Breast epithelium (tissue), 4 donors: ENCODE data around the gene TRPM2. TPM values are rescaled to one million over a fixed set of nuclear protein-coding genes. Genes with fewer than 3 reads are reported as not detected.

ENCODE experiments used
- DNase-seq, 2 donors: peaks; one replicate each; pipeline ENCODE4 v3.0.0-alpha.2; 2019; ENCODE audit warnings: low spot score in 2 of 2
- H3K27ac ChIP-seq, 2 donors: fragments of 200-600 bp; sonication (generic) in 1 of 2; one replicate each; pipeline ENCODE4 v1.5.1; 2016 to 2019; ENCODE audit warnings: mild to moderate bottlenecking in 1 of 2
- H3K27me3 ChIP-seq, 2 donors: fragments of 200-600 bp; sonication (generic) in 1 of 2; one replicate each; pipeline versions ENCODE4 v1.5.1 to v1.6.0; 2017 to 2019; ENCODE audit warnings: control low read depth in 1 of 2, mild to moderate bottlenecking in 1 of 2
- H3K36me3 ChIP-seq: fragments of 200-600 bp; one replicate; pipeline ENCODE4 v1.5.1; 2019
- H3K4me1 ChIP-seq, 2 donors: fragments of 200-600 bp; sonication (generic); one replicate each; pipeline ENCODE4 v1.5.1; 2016 to 2019; ENCODE audit warnings: control low read depth in 1 of 2
- H3K4me3 ChIP-seq, 3 donors: fragments of 200-600 bp; sonication (generic); 1 replicate in 2 of 3; 2 replicates in 1 of 3; pipeline ENCODE4 v1.5.1; 2016 to 2019; ENCODE audit warnings: mild to moderate bottlenecking in 3 of 3, moderate library complexity in 2 of 3
- H3K9me3 ChIP-seq, 2 donors: fragments of 200-600 bp; sonication (generic) in 1 of 2; one replicate each; pipeline ENCODE4 v1.5.1; 2016 to 2019; ENCODE audit warnings: control low read depth in 1 of 2
- POLR2A ChIP-seq: fragments of 450-650 bp; IDR thresholded peaks from one replicate; pipeline ENCODE4 v1.6.1; 2016; ENCODE audit warnings: antibody characterized with exemption, mild to moderate bottlenecking, moderate library complexity
- POLR2AphosphoS5 ChIP-seq, 3 donors: sonication (generic); formaldehyde crosslinking; IDR thresholded peaks; one replicate each; pipeline ENCODE4 v1.6.1; 2017; ENCODE audit warnings: antibody characterized with exemption in 3 of 3
- intact Hi-C: fragments of 100-400 bp; cut with DNase I; formaldehyde crosslinking; loops from one replicate; pipeline ENCODE4 v1.15.1; 2023; ENCODE audit warnings: low total_unique reads
- total RNA-seq, 3 donors: library from RNA; depleted of rRNA; stranded (reverse); fragments of >200 nt; gene quantifications; one replicate each; pipeline ENCODE4 v1.1.0, GENCODE V29; 2016
- TF ChIP-seq, protein P1 (sequence below), 3 donors: fragments of 450-650 bp; IDR thresholded peaks; one replicate each; pipeline ENCODE4 v1.5.1; 2016 to 2017; ENCODE audit warnings: antibody characterized with exemption in 3 of 3, mild to moderate bottlenecking in 3 of 3, moderate library complexity in 3 of 3

TRPM2 gene
- total RNA-seq, 3 donors from 2014 or later: 4.3 to 7.9 (median 7.2) TPM

DNA sequence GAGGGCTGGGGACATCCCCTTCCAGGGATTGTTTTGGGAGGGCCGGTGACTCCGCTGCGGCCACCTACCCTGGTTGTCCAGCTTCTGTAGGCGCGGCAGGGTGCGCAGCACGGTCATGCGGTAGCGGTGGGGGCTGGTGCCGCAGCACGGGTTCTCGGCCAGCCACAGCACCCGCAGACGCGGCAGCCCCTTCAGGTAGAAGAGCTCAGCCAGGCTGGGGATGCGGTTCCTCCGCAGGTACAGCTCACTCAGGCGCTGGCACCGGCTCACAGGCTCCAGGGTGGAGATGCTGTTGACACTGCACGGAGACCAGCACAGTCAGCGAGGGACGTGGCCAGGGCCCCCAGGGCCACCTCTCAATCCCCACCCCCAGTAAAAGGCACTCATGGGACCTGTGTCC lies 20.5 kb upstream of the TRPM2 start:
- intact Hi-C loops: no loop called here
- Histone ChIP-seq H3K9me3 (no peaks in the 10 kb centered on the region), H3K27ac (no peak overlapping the region), H3K4me3 (no peak overlapping the region), H3K36me3 (no peaks in the 10 kb centered on the region), H3K4me1 (peaks cover 0 to 5% of the 10 kb centered on the region in 2 donors), H3K27me3 (no peaks in the 10 kb centered on the region)
- DNase-seq: no peak
- TF ChIP-seq, protein P1, sequence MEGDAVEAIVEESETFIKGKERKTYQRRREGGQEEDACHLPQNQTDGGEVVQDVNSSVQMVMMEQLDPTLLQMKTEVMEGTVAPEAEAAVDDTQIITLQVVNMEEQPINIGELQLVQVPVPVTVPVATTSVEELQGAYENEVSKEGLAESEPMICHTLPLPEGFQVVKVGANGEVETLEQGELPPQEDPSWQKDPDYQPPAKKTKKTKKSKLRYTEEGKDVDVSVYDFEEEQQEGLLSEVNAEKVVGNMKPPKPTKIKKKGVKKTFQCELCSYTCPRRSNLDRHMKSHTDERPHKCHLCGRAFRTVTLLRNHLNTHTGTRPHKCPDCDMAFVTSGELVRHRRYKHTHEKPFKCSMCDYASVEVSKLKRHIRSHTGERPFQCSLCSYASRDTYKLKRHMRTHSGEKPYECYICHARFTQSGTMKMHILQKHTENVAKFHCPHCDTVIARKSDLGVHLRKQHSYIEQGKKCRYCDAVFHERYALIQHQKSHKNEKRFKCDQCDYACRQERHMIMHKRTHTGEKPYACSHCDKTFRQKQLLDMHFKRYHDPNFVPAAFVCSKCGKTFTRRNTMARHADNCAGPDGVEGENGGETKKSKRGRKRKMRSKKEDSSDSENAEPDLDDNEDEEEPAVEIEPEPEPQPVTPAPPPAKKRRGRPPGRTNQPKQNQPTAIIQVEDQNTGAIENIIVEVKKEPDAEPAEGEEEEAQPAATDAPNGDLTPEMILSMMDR (IDR thresholded peaks at IDR 0.05): no peak
- TF ChIP-seq POLR2A (no peak), POLR2AphosphoS5 (IDR thresholded peaks at IDR 0.05) (no peak)

DNA sequence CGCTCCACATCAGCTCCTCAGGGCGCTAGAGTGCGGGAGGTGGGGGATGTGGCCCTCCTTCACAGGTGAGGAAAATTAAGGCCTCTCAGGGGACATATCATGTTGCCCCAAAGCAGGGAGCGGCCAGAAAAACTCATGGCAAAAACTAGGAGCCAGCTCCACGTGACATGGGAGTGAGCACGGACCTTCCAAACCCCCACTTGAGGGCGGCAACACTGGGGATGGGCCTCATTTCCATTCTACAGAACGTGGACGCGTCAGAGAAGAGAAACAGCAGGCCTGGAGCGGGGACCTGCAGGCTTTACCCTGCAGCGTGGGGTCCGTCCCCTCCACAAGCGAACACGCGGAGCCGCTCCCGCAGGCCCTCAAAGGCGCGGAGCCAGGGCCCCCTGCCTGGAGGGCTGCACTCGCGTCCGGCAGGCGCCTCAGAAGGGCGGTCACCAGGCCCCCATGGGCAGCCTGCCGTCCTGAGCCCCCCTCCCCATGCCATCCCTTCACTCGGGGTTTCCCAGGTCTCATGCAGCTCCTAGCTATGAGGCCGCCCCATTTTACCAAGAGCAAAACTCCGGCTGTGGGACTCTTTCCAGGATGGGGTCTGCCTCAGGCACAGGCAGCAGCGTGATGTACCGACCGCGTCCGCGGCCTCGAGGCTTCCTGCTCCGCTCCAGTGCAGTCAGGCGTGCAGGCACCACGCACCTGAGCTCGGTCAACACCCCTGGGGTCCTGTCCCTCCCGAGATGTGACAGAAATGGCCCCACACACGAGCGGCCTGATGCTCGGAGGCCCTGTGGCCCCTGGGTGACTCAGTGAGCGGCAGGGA lies 19.7 kb upstream of the TRPM2 start:
- DNase-seq: no peak
- no peak for TF ChIP-seq POLR2A
- TF ChIP-seq, protein P1 (IDR thresholded peaks at IDR 0.05): no peak
- TF ChIP-seq POLR2AphosphoS5 (IDR thresholded peaks at IDR 0.05): no peak
- Histone ChIP-seq H3K4me1 (peaks cover 0 to 7% of the 10 kb centered on the region in 2 donors), H3K9me3 (no peaks in the 10 kb centered on the region), H3K36me3 (no peaks in the 10 kb centered on the region), H3K27me3 (no peaks in the 10 kb centered on the region), H3K4me3 (no peak overlapping the region), H3K27ac (no peak overlapping the region)
- intact Hi-C loops: no loop called here

DNA sequence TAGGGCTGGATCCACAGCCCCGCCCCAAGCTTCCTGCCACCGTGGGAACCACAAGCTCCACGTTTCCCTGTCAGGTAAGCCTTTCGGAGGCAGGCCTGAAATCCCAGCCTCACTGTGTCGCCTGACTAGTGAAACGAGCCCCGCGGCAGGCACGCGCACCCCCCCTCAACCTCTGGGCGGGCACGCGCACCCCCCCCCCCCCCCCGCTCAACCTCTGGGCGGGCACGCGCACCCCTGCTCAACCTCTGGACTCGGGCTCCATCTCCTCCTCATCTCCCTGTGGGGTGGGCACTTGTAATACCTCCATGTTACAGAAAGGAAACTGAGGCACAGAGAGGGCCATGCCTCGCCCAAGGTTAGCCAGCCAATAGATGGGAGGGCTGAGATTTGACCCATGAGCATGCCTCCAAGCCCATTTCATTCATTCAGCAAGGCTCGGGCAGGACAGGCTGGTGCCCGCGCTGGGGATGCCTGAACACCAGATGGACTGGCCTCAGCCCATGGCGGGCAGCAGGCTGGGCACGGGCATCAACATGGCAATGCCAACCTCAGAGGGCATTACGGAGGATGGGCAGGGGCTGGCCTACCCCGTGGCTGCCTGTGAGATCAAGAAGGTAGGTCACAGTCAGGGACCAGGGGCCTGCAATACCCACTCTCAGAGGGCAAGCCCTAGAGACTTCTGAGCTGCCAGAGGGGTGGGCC lies 18.9 kb upstream of the TRPM2 start:
- Histone ChIP-seq H3K27me3 (no peaks in the 10 kb centered on the region), H3K9me3 (no peaks in the 10 kb centered on the region), H3K36me3 (no peaks in the 10 kb centered on the region), H3K27ac (no peak overlapping the region), H3K4me3 (no peak overlapping the region), H3K4me1 (peaks cover 0 to 7% of the 10 kb centered on the region in 2 donors)
- TF ChIP-seq POLR2A (no peak), POLR2AphosphoS5 (IDR thresholded peaks at IDR 0.05) (no peak)
- TF ChIP-seq, protein P1 (IDR thresholded peaks at IDR 0.05): no peak
- no peak for DNase-seq
- intact Hi-C loops: no loop called here

DNA sequence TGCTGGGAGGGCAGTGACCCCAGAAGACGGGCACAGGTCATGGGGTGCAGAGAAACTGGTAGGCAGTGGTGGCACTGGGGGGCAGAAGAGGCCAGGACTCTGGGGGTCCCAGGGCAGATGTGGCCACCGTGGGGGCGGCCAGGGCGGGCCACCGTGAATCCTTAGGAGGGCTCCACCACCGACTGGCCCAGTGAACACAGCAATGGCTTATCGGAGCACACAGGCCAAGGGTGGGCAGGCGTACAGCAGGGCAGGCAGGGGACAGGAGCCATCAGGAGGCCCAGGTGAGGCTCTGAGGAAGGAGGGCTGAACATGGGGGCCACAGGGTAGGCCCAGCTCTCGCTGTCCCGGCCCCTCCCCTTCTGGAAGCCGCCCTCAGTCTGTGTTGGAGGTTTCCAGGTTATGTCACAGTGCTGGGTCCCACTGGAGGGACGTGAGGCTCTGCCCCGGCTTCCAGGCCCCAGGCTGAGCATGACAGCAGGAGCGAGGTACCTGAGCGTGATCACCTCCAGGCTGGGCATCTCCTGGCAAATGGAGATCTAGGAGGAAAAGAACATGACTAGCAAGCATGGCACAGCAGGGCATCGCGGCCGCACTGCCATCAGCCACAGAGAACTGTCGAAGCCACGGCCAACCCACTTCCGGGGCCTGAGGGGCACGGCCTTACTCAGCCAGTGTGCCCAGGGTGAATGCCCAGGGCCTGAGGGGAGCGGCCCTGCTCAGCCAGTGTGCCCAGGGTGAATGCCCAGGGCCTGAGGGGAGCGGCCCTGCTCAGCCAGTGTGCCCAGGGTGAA lies 18.0 kb upstream of the TRPM2 start:
- no peak for DNase-seq
- Histone ChIP-seq H3K36me3 (no peaks in the 10 kb centered on the region), H3K4me3 (no peak overlapping the region), H3K27ac (no peak overlapping the region), H3K27me3 (no peaks in the 10 kb centered on the region), H3K4me1 (peaks cover 0 to 7% of the 10 kb centered on the region in 2 donors), H3K9me3 (no peaks in the 10 kb centered on the region)
- intact Hi-C loops: no loop called here
- no peak for TF ChIP-seq POLR2AphosphoS5 (IDR thresholded peaks at IDR 0.05)
- no peak for TF ChIP-seq POLR2A
- TF ChIP-seq, protein P1 (IDR thresholded peaks at IDR 0.05): no peak
